ENCODE data around the gene DIAPH2.
"Not testable (repeated sequence)": the region's sequence is repeated elsewhere in the genome, so short reads cannot be mapped to it uniquely, and the experiment has no call there.

Gene DIAPH2

GRCh38 chrX:96715481-96715880 lies 30.8 kb downstream of the DIAPH2 start:
- no peak for DNase-seq (ENCODE audit: low read depth in 3 of 3)

GRCh38 chrX:96719161-96719875 lies 34.7 kb downstream of the DIAPH2 start:
- no peak for DNase-seq (ENCODE audit: low read depth in 3 of 3)

- no peak for DNase-seq (ENCODE audit: low read depth in 3 of 3)
These were observed 36.7 kb downstream of the DIAPH2 start for GRCh38 chrX:96721354-96721753.

GRCh38 chrX:96722781-96723180 lies 38.1 kb downstream of the DIAPH2 start:
- DNase-seq (ENCODE audit: low read depth in 3 of 3), result no peak

- DNase-seq (ENCODE audit: low read depth in 3 of 3), result no peak
These were observed 44.4 kb downstream of the DIAPH2 start for GRCh38 chrX:96729053-96729452.

GRCh38 chrX:96729868-96730643 lies 45.4 kb downstream of the DIAPH2 start:
- no peak for DNase-seq (ENCODE audit: low read depth in 3 of 3)

- DNase-seq (ENCODE audit: low read depth in 3 of 3), result not testable (repeated sequence)
These were observed 46.4 kb downstream of the DIAPH2 start for GRCh38 chrX:96731000-96731399.

GRCh38 chrX:96743367-96744073 lies 58.9 kb downstream of the DIAPH2 start:
- DNase-seq (ENCODE audit: low read depth in 3 of 3), result no peak

- no peak for DNase-seq (ENCODE audit: low read depth in 3 of 3)
These were observed 68.1 kb downstream of the DIAPH2 start for GRCh38 chrX:96752781-96753180.

GRCh38 chrX:96753230-96753629 lies 68.6 kb downstream of the DIAPH2 start:
- no peak for DNase-seq (ENCODE audit: low read depth in 3 of 3)

- DNase-seq (ENCODE audit: low read depth in 3 of 3), result no peak
These were observed 71.8 kb downstream of the DIAPH2 start for GRCh38 chrX:96756491-96756890.

- DNase-seq (ENCODE audit: low read depth in 3 of 3), result no peak
These were observed 76.9 kb downstream of the DIAPH2 start for GRCh38 chrX:96761566-96761965.

GRCh38 chrX:96763608-96764007 lies 79.0 kb downstream of the DIAPH2 start:
- DNase-seq (ENCODE audit: low read depth in 3 of 3), result no peak

- no peak for DNase-seq (ENCODE audit: low read depth in 3 of 3)
These were observed 80.2 kb downstream of the DIAPH2 start for GRCh38 chrX:96764864-96765263.

- DNase-seq (ENCODE audit: low read depth in 3 of 3), result no peak
These were observed 85.7 kb downstream of the DIAPH2 start for GRCh38 chrX:96770315-96770714.

GRCh38 chrX:96771486-96771885 lies 86.8 kb downstream of the DIAPH2 start:
- no peak for DNase-seq (ENCODE audit: low read depth in 3 of 3)

- no peak for DNase-seq (ENCODE audit: low read depth in 3 of 3)
These were observed 89.5 kb downstream of the DIAPH2 start for GRCh38 chrX:96774116-96774515.

- DNase-seq (ENCODE audit: low read depth in 3 of 3), result no peak
These were observed 92.3 kb downstream of the DIAPH2 start for GRCh38 chrX:96776966-96777365.

- DNase-seq (ENCODE audit: low read depth in 3 of 3), result no peak
These were observed 106.9 kb downstream of the DIAPH2 start for GRCh38 chrX:96791559-96791958.

- DNase-seq (ENCODE audit: low read depth in 3 of 3), result no peak
These were observed 107.4 kb downstream of the DIAPH2 start for GRCh38 chrX:96792047-96792446.

GRCh38 chrX:96798982-96799381 lies 114.3 kb downstream of the DIAPH2 start:
- DNase-seq (ENCODE audit: low read depth in 3 of 3), result no peak

GRCh38 chrX:96807318-96807717 lies 122.7 kb downstream of the DIAPH2 start:
- DNase-seq (ENCODE audit: low read depth in 3 of 3), result no peak

GRCh38 chrX:96820935-96821334 lies 136.3 kb downstream of the DIAPH2 start:
- no peak for DNase-seq (ENCODE audit: low read depth in 3 of 3)
